WTC11 (cell line): ENCODE measurements around the gene MARK3.

Source experiments
- ATF6 ChIP-seq: sonication (generic); formaldehyde crosslinking; IDR thresholded peaks from 2 replicates; pipeline ENCODE4 v1.8.1; 2023; ENCODE audit warnings: mild to moderate bottlenecking, missing genetic modification reagents
- ESRRA ChIP-seq: sonication (generic); formaldehyde crosslinking; IDR thresholded peaks from 2 replicates; pipeline ENCODE4 v1.8.1; 2022; ENCODE audit warnings: mild to moderate bottlenecking, missing genetic modification reagents, borderline replicate concordance
- FOXP4 ChIP-seq: sonication (generic); formaldehyde crosslinking; IDR thresholded peaks from 2 replicates; pipeline ENCODE4 v1.8.0; 2022; ENCODE audit warnings: mild to moderate bottlenecking, missing genetic modification reagents
- JUN ChIP-seq: sonication (generic); formaldehyde crosslinking; IDR thresholded peaks from 2 replicates; pipeline ENCODE4 v1.8.0; 2023; ENCODE audit warnings: mild to moderate bottlenecking, missing genetic modification reagents
- SP1 ChIP-seq: sonication (generic); formaldehyde crosslinking; conservative IDR thresholded peaks from 2 replicates; pipeline ENCODE4 v1.8.1; 2022; ENCODE audit warnings: missing genetic modification reagents
- ZNF138 ChIP-seq: sonication (generic); formaldehyde crosslinking; conservative IDR thresholded peaks from 2 replicates; pipeline ENCODE4 v1.8.1; 2022; ENCODE audit warnings: mild to moderate bottlenecking, moderate library complexity, missing genetic modification reagents
- TF ChIP-seq, protein P1 (sequence below): fragments of 200-600 bp; IDR thresholded peaks from 2 replicates; pipeline ENCODE4 v1.8.0; 2022; ENCODE audit warnings: antibody characterized with exemption
- TF ChIP-seq, protein P2 (sequence below): sonication (generic); formaldehyde crosslinking; conservative IDR thresholded peaks from 2 replicates; pipeline ENCODE4 v1.8.1; 2022; ENCODE audit warnings: mild to moderate bottlenecking, missing genetic modification reagents
- TF ChIP-seq, protein P3 (sequence below): sonication (generic); formaldehyde crosslinking; IDR thresholded peaks from 2 replicates; pipeline ENCODE4 v1.8.1; 2022; ENCODE audit warnings: mild to moderate bottlenecking, moderate library complexity, missing genetic modification reagents

GRCh38 chr14:103416916-103417315 is 31.7 kb downstream of the MARK3 start:
- TF ChIP-seq, protein P1, sequence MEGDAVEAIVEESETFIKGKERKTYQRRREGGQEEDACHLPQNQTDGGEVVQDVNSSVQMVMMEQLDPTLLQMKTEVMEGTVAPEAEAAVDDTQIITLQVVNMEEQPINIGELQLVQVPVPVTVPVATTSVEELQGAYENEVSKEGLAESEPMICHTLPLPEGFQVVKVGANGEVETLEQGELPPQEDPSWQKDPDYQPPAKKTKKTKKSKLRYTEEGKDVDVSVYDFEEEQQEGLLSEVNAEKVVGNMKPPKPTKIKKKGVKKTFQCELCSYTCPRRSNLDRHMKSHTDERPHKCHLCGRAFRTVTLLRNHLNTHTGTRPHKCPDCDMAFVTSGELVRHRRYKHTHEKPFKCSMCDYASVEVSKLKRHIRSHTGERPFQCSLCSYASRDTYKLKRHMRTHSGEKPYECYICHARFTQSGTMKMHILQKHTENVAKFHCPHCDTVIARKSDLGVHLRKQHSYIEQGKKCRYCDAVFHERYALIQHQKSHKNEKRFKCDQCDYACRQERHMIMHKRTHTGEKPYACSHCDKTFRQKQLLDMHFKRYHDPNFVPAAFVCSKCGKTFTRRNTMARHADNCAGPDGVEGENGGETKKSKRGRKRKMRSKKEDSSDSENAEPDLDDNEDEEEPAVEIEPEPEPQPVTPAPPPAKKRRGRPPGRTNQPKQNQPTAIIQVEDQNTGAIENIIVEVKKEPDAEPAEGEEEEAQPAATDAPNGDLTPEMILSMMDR = no peak
- TF ChIP-seq, protein P2, sequence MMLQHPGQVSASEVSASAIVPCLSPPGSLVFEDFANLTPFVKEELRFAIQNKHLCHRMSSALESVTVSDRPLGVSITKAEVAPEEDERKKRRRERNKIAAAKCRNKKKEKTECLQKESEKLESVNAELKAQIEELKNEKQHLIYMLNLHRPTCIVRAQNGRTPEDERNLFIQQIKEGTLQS (CRISPR knock-in tag) = no peak
- TF ChIP-seq SP1 (CRISPR knock-in tag) (no peak), ESRRA (CRISPR knock-in tag) (no peak), JUN (CRISPR knock-in tag) (no peak), ZNF138 (CRISPR knock-in tag) (no peak), FOXP4 (CRISPR knock-in tag) (no peak), ATF6 (no peak)
- TF ChIP-seq, protein P3, sequence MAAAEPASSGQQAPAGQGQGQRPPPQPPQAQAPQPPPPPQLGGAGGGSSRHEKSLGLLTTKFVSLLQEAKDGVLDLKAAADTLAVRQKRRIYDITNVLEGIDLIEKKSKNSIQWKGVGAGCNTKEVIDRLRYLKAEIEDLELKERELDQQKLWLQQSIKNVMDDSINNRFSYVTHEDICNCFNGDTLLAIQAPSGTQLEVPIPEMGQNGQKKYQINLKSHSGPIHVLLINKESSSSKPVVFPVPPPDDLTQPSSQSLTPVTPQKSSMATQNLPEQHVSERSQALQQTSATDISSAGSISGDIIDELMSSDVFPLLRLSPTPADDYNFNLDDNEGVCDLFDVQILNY = no peak
